ENCODE results near the gene TRERF1.

TRERF1 gene

DNA sequence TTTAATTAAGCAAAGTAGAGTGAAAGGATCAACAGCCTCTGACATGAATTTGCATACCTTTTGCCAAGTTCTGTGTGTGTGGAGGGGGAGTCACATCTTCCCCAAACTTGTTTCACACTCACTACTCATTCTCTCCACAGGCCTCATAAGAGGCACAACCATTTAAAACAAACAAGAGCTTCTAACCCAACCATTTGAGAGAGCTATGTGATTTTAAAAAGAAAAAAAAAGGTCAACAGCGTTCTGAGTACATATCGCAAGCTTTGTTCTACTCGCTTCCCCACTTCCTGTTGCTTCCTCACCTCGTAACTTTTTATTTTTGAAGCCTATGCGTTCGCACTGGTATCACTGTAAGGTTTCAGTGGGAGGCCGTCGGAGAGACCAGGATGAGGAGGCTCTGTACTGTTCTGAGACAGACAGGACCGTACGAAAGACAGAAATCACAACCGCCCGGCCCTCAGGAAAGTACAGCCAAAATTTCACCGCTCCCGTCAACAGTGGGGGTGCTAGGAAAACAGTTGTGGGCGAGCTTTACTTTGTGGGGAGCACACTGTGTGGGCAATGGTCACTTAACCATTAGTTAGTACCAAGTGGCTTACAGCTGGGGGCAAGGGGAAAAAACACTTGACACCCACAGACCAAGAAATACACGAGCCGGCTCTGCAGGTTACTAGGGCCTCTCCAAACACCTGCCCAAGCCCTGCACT, 61.3 kb downstream of the TRERF1 start:
- DNase-seq = no peak

DNA sequence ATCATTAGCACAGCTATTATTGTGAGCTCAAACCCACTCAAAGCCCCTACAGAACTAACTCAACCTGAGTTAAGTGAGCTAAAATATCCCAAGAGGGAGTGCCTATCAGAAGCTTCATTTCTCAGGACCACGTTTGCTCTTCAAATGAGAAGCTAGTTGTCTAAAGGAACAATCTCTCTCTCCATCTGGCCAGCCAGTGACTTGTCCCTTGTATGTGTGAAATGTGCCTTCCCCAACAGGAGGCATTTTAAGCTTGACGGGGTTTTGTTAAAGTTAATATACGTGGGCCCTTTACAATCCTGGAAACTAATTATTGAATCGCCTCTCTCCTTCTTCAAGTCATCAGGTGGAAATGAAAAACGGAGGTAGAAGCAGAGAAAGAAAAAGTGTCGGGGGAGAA, 62.0 kb downstream of the TRERF1 start:
- DNase-seq = no peak

GRCh38 chr6:42388046-42388445, 63.7 kb downstream of the TRERF1 start:
- DNase-seq = no peak

DNA sequence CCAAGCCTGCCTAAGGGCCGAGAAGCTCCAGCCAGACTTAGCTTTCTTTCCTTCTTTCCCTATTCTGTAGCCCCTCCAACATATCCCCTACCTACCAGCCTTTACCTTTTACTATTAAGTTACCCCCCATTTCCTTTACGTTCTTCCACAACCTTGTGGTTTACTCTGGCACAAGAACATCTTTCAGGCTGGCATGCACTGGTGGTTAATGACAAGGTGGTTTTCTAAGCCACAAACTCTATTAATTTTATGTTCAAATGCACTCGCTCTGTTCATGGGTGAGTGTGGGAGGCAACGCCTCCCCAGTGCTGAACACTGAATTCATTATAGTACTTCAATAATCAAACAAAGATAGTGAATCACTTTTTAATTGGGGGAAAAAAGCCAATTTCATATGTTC, 64.4 kb downstream of the TRERF1 start:
- DNase-seq = no peak

- no peak for DNase-seq
Measured at GRCh38 chr6:42385339-42385738, 66.4 kb downstream of the TRERF1 start.

DNA sequence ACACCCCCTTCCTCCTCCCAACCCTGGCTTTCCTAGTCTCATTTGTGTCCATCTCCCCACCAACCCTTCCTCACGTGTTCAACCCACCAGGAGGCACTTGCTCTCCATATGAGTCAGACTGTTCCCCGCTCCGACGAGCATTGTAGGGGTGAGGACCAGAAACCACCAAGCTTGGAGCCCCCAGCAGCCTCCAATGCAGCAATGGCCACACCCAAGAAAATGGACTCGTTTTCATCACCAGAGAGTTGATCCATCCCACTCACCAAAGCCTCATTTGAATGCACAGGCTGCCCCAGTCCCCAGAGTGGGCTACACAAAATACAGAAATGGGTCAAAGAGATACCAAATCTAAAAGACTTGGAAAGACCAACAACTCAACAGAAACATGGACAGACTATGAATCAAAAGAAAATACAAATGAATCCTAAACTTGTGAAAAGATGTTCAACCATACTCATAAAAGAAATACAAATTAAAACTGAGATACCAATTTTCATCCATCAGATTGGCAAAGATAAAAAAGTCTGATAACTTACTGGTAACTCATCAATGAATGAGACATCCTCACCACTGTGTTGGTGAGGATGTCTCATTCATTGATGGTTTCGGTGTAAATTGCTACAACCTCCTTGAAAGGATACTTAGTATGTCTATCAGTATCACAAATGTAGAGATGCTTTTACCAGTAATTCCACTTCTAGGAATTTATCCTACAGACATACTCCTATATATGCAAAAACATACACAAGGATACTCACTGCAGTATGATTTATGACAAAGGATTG, 68.1 kb downstream of the TRERF1 start:
- DNase-seq = no peak

GRCh38 chr6:42381850-42382249, 69.9 kb downstream of the TRERF1 start:
- DNase-seq = no peak

DNA sequence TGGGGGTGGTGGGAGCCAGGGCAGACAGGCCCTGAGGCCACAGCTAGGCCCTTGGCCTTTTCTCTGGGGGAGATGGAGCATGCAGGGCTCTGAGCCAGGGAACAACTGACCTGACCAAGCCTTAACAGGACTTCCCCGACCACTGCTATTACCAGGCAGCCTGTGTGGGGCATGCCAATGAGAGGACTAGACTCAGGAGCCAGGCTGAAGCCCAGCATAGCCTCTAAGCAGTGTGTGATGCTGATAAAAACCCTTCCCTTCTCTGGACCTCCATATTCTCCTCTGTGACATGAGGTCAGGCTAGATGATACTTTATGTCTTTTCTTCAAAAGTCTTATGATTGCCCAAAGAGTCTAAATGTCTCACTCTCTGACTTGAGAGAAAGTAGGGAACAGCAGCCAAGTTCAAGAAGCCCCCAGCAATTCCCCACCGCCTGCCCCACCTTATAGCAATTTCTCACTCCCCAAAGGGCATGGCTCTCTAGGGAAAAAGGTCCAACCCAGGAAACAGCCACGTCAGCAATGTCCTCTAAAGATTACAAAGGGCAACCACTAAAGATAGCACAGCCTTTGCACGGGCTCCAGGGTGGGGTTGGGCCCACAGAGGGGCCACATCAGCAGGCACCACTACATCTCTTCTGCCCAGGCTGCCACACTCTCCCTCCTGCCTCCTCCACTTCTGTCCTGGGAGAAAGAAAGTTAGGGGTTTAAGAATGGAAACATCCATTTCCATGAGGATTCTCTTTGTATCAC, 71.3 kb downstream of the TRERF1 start:
- DNase-seq = no peak

DNA sequence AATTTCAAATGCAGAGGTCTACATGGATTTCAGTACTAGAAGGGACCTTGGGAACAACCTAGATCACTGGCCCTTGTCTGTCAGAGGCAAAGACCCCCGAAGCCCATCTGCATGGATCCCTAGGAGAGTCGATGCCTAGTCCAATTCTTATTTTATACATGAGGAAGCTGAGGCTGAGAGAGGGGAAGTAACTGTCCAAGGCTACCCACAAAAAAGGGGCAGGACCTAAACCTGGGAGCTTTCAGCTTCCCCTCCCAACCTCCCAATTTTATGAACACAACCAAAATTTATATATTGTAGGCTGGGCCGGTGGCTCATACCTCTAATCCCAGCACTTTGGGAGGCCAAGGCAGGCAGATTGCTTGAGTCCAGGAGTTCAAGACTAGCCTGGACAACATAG, 73.2 kb downstream of the TRERF1 start:
- DNase-seq = no peak

DNA sequence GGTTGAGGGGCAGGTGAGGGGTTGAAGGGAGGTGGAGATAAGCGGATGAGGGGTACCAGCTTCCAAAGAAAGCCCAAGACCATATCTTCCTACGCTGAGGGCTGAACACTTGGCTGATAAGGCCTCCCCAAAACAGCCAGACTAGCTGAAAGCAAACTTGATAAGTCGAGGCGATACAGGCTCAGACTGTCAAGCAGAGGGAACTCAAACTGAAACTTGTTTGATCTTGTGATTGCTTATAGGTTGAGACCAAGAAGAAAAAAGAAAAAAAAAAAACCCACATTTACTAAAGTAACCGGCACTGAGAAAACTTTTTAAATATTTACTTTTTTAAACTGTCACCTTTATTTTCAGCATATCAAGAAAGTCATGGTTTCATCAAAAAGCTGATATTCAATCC, 73.6 kb downstream of the TRERF1 start:
- DNase-seq = no peak

GRCh38 chr6:42375007-42375635, 76.6 kb downstream of the TRERF1 start:
- no peak for DNase-seq

DNA sequence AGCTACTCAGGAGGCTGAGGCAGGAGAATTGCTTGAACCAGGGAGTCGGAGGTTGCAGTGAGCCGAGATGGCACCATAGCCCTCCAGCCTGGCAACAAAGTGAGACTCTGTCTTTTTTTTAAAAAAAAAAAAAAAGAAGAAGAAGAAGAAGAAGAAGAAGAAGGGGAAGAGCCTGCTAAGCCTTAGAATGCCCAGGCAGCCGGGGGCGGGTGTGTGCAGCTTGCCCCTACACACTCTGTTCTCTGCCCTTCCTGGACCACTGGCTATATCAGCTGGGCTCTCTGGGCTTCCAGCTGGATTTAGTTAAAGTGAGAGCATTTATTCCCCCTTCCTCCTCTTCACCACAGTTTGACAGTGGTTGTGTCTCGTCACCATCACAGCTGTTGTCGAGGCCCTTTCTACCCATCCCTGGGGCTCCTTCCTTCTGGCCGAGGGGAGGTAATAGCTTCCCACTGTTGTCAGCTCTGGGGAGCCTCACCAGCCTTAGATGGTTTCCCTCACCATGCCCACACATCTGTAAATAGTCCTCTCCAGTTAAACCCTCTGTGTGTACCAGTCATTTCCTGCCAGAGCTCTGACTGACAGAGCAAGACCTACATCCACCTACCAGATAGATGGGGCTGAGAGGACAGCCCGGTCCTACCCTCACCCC, 77.6 kb downstream of the TRERF1 start:
- DNase-seq = no peak

- no peak for DNase-seq
Measured at GRCh38 chr6:42372699-42373098, 79.0 kb downstream of the TRERF1 start.

GRCh38 chr6:42370323-42370985, 81.3 kb downstream of the TRERF1 start:
- no peak for DNase-seq

- no peak for DNase-seq
Measured at GRCh38 chr6:42369568-42369967, 82.2 kb downstream of the TRERF1 start.

- DNase-seq = no peak
Measured at GRCh38 chr6:42368181-42368580, 83.5 kb downstream of the TRERF1 start.

GRCh38 chr6:42367353-42368011, 84.2 kb downstream of the TRERF1 start:
- DNase-seq = peak; percentile 34

- no peak for DNase-seq
Measured at GRCh38 chr6:42366999-42367352, 84.8 kb downstream of the TRERF1 start.

DNA sequence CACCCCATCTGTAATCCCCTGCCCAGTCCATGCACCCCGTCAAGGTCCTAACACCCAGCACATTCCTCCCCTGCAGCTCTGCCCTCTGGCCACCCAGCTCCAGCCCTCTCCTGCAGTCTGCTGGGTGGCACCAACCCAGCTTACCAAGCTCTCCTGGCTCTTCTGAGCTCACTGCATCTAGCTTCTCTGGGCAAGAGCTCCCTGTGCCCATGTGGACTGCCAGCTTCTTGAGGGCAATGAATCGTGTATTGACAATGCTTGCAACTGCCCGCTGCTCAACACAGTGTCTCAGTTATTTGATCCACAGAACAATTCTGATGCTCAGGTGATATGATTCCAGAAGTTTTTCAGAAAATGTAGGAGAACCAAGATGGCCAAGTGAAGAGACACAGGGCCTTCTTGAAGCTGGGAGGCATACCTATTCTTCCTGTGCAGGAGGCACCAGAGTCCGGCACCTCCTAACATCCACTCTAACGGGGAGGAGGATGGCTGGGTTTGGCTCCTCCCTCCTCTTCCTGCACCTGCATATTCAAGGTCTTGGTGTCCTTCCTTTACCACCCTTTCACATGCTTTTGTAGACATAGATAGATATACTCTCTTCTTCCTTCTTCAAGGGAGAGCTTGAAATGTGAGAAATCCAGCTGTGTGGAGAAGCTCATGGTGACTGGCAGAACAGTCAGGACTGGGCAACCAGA, 85.6 kb downstream of the TRERF1 start:
- DNase-seq = no peak

DNA sequence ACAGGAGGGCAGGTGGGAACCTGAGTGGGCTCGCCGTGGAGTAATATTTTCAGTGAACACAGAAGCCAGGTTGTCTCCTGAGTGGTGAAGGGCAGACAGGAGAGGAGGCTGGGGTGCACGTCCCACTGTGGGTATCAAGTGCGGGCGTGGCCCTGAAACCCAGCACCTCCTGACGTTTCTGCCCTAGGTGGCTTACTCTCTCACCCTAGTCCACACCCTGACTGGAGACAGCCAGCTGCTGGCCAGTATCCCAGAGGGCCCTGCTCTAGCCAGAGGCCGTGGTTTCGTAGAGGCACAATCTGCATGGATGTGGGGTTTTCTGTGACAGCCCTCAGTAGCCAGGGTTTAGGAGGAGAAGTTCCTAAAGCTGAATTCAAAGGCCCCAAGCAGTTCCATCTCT, 86.7 kb downstream of the TRERF1 start:
- no peak for DNase-seq

All from EL (cell line).